ENCODE data around the gene UBE2M.

The UBE2M gene

DNA sequence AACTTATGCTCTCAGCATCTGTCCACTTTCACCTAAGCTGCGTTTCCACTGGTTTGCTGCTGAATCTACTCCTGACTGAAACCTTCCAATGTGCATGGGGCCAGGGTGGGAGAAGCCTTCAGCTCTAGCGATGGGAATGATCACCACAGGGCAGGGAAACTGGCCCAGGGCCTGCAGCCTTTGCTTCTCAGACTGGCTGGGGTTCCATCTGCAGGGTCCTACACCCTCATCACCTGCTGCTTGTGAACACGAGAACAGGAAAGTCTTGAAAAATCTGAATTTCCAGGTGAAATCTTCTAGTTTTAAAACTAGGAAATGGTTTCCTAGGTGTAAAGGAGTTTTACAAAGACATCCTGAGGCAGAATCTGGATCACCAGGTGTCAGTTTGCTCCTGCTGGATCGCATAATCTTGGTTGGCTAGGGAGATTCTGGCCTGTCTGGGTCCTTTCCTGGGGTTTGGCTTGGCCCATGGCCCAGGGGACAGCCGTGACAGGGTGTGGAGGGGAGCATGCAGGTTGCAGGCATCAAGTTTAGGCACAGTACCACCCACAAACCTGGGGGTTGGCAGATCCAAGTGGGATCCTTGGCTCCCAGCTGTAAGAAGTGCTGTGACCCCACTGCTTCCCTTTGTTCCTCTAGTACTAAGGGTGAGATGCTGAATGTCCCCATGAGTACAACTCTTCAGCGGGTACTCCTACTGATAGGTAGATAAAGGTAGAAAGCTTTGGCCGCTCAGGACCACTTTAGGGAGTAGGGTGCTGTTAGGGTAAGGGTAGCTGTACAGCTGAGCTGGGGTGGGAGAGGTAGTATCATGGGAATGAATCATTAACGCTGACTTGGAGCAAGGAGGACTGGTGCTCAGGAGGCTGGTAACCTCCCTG lies 1.8 kb upstream of the UBE2M start:
- Mint-ChIP-seq H3K27me3 (ENCODE audit: low read depth) (peaks cover 4% of the 10 kb centered on the region), H3K4me3 (peak overlapping the region; percentile 96 to 98 (median 98)), H3K4me1 (peaks cover 20% of the 10 kb centered on the region), H3K9me3 (no peaks in the 10 kb centered on the region), H3K36me3 (ENCODE audit: low read depth) (peaks cover 16% of the 10 kb centered on the region), H3K27ac (peak overlapping the region; percentile 100)
- TF ChIP-seq, protein P1, sequence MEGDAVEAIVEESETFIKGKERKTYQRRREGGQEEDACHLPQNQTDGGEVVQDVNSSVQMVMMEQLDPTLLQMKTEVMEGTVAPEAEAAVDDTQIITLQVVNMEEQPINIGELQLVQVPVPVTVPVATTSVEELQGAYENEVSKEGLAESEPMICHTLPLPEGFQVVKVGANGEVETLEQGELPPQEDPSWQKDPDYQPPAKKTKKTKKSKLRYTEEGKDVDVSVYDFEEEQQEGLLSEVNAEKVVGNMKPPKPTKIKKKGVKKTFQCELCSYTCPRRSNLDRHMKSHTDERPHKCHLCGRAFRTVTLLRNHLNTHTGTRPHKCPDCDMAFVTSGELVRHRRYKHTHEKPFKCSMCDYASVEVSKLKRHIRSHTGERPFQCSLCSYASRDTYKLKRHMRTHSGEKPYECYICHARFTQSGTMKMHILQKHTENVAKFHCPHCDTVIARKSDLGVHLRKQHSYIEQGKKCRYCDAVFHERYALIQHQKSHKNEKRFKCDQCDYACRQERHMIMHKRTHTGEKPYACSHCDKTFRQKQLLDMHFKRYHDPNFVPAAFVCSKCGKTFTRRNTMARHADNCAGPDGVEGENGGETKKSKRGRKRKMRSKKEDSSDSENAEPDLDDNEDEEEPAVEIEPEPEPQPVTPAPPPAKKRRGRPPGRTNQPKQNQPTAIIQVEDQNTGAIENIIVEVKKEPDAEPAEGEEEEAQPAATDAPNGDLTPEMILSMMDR (IDR thresholded peaks at IDR 0.05; ENCODE audit: unreplicated experiment in 3 of 3): no peak

DNA sequence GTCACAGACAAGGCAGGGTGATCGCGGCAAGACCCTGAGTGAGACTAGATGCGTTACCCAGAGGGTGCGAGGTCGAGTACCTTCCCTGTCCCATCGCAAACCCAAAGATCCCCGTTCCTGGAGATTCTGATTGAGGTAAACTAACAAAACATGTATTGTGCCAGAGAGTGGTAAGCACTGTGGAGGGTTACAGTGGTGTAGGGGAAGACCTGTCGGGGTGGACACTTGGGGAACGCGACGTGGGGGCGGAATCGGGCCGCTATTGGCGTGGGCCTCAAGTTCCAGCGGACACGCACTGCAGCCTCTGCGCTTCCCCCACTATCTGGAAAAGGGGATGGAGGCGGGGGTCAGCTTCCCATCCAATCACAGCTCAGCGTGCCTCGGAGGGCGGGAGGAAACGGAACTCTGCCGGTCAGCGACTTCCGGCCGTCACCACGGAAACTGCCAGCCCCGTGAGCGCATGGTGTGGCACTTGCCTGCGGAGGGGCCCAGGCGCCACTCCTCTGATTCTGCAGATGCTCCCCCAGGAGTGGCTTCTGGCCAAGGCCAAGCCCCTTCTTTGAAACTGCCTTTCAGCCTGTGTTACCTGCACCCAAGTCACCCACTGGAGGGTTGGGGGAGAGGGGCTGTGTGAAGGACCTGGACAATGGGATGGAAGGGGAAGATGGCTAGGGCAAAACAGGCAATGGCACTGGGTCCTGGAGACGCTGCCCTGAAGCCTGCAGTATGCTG lies 1.0 kb upstream of the UBE2M start:
- Mint-ChIP-seq H3K4me1 (peaks cover 28% of the 10 kb centered on the region), H3K4me3 (peak overlapping the region; percentile 96 to 98 (median 98)), H3K27me3 (ENCODE audit: low read depth) (peaks cover 4% of the 10 kb centered on the region), H3K36me3 (ENCODE audit: low read depth) (peaks cover 16% of the 10 kb centered on the region), H3K27ac (peak overlapping the region; percentile 100), H3K9me3 (no peaks in the 10 kb centered on the region)
- TF ChIP-seq, protein P1 (IDR thresholded peaks at IDR 0.05; ENCODE audit: unreplicated experiment in 3 of 3): no peak

DNA sequence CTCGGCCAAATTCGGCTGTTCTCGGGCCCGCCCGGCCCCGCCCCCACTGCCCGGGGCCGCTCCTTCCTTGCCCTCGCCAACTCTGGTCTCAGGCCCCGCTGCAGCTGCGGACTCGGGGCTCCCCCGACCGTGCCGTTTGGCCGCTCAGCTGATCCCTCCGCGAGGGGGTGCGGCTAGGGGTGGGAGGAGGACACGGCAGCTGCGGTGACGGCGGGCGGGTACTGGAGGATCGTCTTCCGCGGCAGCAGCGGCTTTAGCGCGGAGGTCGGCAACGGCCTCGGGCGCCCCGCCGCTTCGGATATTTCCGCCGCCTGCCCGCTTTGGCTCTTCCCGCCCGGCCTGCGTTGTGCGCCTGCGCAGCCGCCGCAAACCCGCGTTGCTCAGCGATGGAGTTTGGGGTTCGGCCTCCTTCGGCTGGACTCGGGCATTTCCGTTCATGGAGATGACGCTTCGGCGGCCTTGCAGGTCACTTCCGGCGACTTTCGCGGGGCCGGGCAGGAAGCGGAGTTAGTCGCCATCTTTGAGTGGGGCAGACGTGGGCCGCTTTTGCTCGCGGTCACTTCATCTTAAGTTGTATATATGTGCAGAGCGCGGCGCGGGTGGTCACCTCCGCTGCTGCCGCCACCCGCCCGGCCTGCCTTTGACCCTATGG lies 338 bp upstream of the UBE2M start:
- Mint-ChIP-seq H3K27me3 (ENCODE audit: low read depth) (peaks cover 4% of the 10 kb centered on the region), H3K9me3 (no peaks in the 10 kb centered on the region), H3K4me3 (peak overlapping the region; percentile 96 to 98 (median 98)), H3K4me1 (peaks cover 35% of the 10 kb centered on the region), H3K36me3 (ENCODE audit: low read depth) (peaks cover 19% of the 10 kb centered on the region), H3K27ac (peak overlapping the region; percentile 100)
- TF ChIP-seq, protein P1 (IDR thresholded peaks at IDR 0.05; ENCODE audit: unreplicated experiment in 3 of 3): no peak

DNA sequence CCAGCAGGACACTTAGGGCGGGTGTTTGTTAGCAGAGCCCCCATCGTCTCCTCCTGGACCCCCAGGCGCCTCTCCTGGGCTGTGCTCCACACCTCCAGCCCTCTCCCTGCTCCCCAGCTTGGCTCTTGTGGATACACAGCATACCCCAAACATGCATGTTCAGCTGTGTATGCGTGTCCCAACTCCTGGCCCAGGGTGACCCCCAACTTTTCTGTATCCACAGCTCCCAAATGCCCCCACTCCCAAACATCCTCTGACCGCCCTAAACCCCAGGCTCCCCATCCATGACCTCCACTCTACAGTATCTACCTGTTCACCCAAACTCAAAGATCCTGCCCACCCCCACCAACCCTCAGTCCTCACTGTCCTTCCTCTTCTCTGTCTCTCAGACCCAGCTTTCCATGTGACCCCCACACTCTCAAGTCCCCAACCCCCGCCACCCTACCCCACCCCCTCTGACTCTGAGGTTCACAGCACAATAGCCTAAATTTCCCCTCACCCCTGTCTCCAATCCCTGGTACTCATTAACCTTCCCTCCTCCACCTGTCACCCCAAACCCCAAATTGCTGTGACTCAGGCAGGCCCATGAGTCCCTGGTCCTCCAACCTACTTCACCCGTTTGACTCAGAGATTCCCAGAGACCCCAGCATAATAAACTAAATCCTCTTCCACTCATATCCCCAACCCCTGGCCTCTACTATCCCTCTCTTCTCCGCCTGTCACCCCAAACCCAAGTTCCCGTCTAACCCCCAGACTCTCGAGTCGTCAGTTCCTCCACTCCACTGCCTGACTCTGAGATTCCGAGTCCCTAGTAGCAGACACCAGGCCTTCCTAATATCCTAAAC lies 968 bp downstream of the UBE2M start:
- Mint-ChIP-seq H3K4me3 (peak overlapping the region; percentile 91 to 98 (median 96)), H3K36me3 (ENCODE audit: low read depth) (peaks cover 28% of the 10 kb centered on the region), H3K4me1 (peaks cover 44% of the 10 kb centered on the region), H3K27me3 (ENCODE audit: low read depth) (peaks cover 4% of the 10 kb centered on the region), H3K9me3 (no peaks in the 10 kb centered on the region), H3K27ac (peak overlapping the region; percentile 98 to 100 (median 100))
- TF ChIP-seq, protein P1 (IDR thresholded peaks at IDR 0.05; ENCODE audit: unreplicated experiment in 3 of 3): no peak

DNA sequence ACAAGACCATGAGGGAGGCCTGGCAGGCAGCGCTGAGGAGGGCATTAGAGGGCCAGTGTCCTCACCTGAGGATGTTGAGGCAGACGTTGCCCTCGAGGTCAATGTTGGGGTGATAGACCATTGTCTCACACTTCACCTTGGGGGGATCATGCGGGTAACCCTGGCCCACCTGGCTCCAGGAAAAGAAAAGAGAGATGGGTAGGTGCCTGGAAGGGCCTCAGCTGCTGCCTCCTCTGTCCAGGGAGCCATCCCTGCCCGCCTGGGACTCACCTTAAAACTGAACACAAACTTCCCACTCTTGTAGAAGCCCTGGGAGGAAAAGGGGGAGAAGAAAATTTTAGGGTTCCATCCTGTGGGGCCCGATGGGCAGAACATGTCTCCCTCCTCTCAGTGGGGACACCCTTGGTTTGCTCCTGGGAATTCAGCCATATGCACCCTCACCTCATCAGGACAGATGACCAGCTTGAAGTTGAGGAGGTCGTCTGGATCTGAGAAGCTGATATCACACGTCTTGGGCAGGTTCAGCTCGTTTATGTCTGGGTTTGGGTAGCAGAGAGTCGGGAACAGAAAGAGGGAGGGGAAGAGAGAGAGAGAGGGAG lies 1.7 kb downstream of the UBE2M start:
- H3K27me3 Mint-ChIP-seq (ENCODE audit: low read depth): peaks cover 4% of the 10 kb centered on the region
- peaks cover 34% of the 10 kb centered on the region for H3K36me3 Mint-ChIP-seq (ENCODE audit: low read depth)
- peak overlapping the region; percentile 98 to 100 (median 100) for H3K27ac Mint-ChIP-seq
- H3K9me3 Mint-ChIP-seq: no peaks in the 10 kb centered on the region
- H3K4me1 Mint-ChIP-seq: peaks cover 44% of the 10 kb centered on the region
- H3K4me3 Mint-ChIP-seq: peak overlapping the region; percentile 91 to 98 (median 96)
- TF ChIP-seq, protein P1 (IDR thresholded peaks at IDR 0.05; ENCODE audit: unreplicated experiment in 3 of 3): no peak
